ENCODE data around the gene CHCHD6. TPM values are rescaled to one million over a fixed set of nuclear protein-coding genes. Genes with fewer than 3 reads are reported as not detected.

CHCHD6 gene
- total RNA-seq, 4 donors from 2014 or later: 13.4 to 22.0 (median 16.1) TPM

GRCh38 chr3:126970101-126970500, 266.1 kb downstream of the CHCHD6 start:
- Histone ChIP-seq H3K27me3 (no peaks in the 10 kb centered on the region), H3K9me3 (peaks cover 4% of the 10 kb centered on the region), H3K4me1 (peaks cover 17% of the 10 kb centered on the region), H3K27ac (no peak overlapping the region), H3K36me3 (no peaks in the 10 kb centered on the region), H3K4me3 (no peak overlapping the region)
- 92% methylated on average over 5 of the region's 5 CpGs for WGBS
- TF ChIP-seq POLR2AphosphoS5 (IDR thresholded peaks at IDR 0.05): no peak
- DNase-seq (ENCODE audit: low spot score in 2 of 2): no peak

DNA sequence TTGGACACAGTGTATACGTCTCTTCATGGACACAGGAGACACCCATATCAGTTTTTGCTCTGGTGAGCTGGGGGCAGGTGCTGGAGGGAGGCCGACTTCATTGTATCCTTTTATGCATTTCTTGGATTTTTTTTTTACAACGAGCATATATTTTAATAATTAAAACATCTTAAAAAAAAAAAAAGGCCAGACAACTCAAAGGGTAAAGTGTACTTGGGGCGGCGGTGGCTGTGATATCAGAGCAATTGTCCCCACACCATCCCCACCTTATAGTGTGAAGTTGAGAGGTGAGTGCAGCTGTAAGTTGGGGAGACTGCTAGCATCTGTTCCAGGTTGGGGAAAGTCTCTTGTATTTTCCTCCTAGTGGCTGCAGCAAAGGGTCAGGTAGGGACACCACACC, 266.9 kb downstream of the CHCHD6 start:
- H3K27me3 ChIP-seq: no peaks in the 10 kb centered on the region
- H3K9me3 ChIP-seq: peaks cover 4% of the 10 kb centered on the region
- DNase-seq (ENCODE audit: low spot score in 2 of 2): no peak
- TF ChIP-seq EP300 (IDR thresholded peaks at IDR 0.05): no peak
- TF ChIP-seq CTCF (IDR thresholded peaks at IDR 0.05): no peak
- TF ChIP-seq POLR2A (IDR thresholded peaks at IDR 0.05): no peak
- TF ChIP-seq POLR2AphosphoS5 (IDR thresholded peaks at IDR 0.05): no peak
- no peak overlapping the region for H3K4me3 ChIP-seq
- peaks cover 17% of the 10 kb centered on the region for H3K4me1 ChIP-seq
- 95% methylated on average over 5 of the region's 5 CpGs for WGBS
- no peaks in the 10 kb centered on the region for H3K36me3 ChIP-seq
- no peak overlapping the region for H3K27ac ChIP-seq

GRCh38 chr3:126971891-126972351, 267.9 kb downstream of the CHCHD6 start:
- TF ChIP-seq POLR2A (IDR thresholded peaks at IDR 0.05) (peak in 1 of 2 donors; percentile 47), CTCF (IDR thresholded peaks at IDR 0.05) (no peak), EP300 (IDR thresholded peaks at IDR 0.05) (no peak)
- peaks cover 17% of the 10 kb centered on the region for H3K4me1 ChIP-seq
- H3K36me3 ChIP-seq: no peaks in the 10 kb centered on the region
- peaks cover 4% of the 10 kb centered on the region for H3K9me3 ChIP-seq
- no peaks in the 10 kb centered on the region for H3K27me3 ChIP-seq
- DNase-seq (ENCODE audit: low spot score in 2 of 2): peak in 1 of 2 donors; percentile 88
- WGBS: 30% methylated on average over 4 of the region's 13 CpGs
- no peak overlapping the region for H3K4me3 ChIP-seq
- peak overlapping the region; percentile 63 for H3K27ac ChIP-seq

- peak overlapping the region; percentile 63 for H3K27ac ChIP-seq
- peaks cover 4% of the 10 kb centered on the region for H3K9me3 ChIP-seq
- H3K36me3 ChIP-seq: no peaks in the 10 kb centered on the region
- no peaks in the 10 kb centered on the region for H3K27me3 ChIP-seq
- 100% methylated on average over 4 of the region's 5 CpGs for WGBS
- H3K4me1 ChIP-seq: peaks cover 17% of the 10 kb centered on the region
- no peak overlapping the region for H3K4me3 ChIP-seq
- no peak for DNase-seq (ENCODE audit: low spot score in 2 of 2)
- TF ChIP-seq EP300 (IDR thresholded peaks at IDR 0.05) (no peak), POLR2A (IDR thresholded peaks at IDR 0.05) (no peak), CTCF (IDR thresholded peaks at IDR 0.05) (no peak), POLR2AphosphoS5 (IDR thresholded peaks at IDR 0.05) (no peak)
These were observed 268.8 kb downstream of the CHCHD6 start for GRCh38 chr3:126972866-126973265.

GRCh38 chr3:126973814-126974213, 269.8 kb downstream of the CHCHD6 start:
- Histone ChIP-seq H3K27me3 (no peaks in the 10 kb centered on the region), H3K4me3 (no peak overlapping the region), H3K36me3 (no peaks in the 10 kb centered on the region), H3K9me3 (peaks cover 4% of the 10 kb centered on the region), H3K4me1 (peaks cover 17% of the 10 kb centered on the region), H3K27ac (no peak overlapping the region)
- WGBS: 95% methylated on average over 1 of the region's 1 CpG
- no peak for DNase-seq (ENCODE audit: low spot score in 2 of 2)
- no peak for TF ChIP-seq CTCF (IDR thresholded peaks at IDR 0.05)
- no peak for TF ChIP-seq POLR2A (IDR thresholded peaks at IDR 0.05)

DNA sequence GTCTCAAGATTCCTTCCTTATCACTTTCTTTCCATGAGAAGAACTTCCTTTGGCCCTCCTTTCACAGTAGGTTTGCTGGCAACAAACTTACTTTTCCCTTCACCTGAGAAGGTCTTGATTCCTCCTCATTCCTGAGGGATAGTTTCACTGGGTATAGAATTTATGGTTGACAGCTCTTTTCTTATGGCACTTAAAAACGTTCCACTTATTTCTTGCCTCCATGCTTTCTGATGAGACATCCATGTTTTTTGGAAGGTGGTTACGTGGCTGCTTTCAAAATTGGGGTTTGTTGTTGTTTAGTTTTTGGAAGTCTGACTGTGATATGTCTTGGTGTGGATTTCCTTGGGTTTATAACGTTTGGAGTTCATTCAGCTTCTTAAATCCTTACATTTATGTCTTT, 270.7 kb downstream of the CHCHD6 start:
- no peaks in the 10 kb centered on the region for H3K27me3 ChIP-seq
- TF ChIP-seq CTCF (IDR thresholded peaks at IDR 0.05) (no peak), EP300 (IDR thresholded peaks at IDR 0.05) (no peak), POLR2A (IDR thresholded peaks at IDR 0.05) (no peak), POLR2AphosphoS5 (IDR thresholded peaks at IDR 0.05) (no peak)
- no peak for DNase-seq (ENCODE audit: low spot score in 2 of 2)
- 82% methylated on average over 3 of the region's 3 CpGs for WGBS
- peaks cover 17% of the 10 kb centered on the region for H3K4me1 ChIP-seq
- H3K9me3 ChIP-seq: peaks cover 4% of the 10 kb centered on the region
- no peak overlapping the region for H3K27ac ChIP-seq
- H3K36me3 ChIP-seq: no peaks in the 10 kb centered on the region
- H3K4me3 ChIP-seq: no peak overlapping the region
